Small intestine (tissue), 7 donors: Measurements from ENCODE around the gene PLD6. TPM values are rescaled to one million over a fixed set of nuclear protein-coding genes. Genes with fewer than 3 reads are reported as not detected.

ENCODE experiments used
- DNase-seq, 2 donors: peaks; one replicate each; pipeline versions ENCODE4 v3.0.0 to v3.0.0-alpha.2; 2013
- FAIRE-seq: peaks from 2 replicates; lab custom pipeline; 2012; peaks lifted over from hg19 to GRCh38; lab: Jason Lieb, UNC
- H3K27ac ChIP-seq, 3 donors: one replicate each; pipeline ENCODE4 v1.5.1; 2013; ENCODE audit warnings: low read length in 2 of 3, mild to moderate bottlenecking in 2 of 3, control low read depth in 1 of 3, inconsistent platforms in 1 of 3, low read depth in 1 of 3, moderate library complexity in 1 of 3
- H3K27me3 ChIP-seq, 3 donors: one replicate each; pipeline ENCODE4 v1.6.1; 2013; ENCODE audit warnings: low read length in 3 of 3, inconsistent platforms in 1 of 3; ENCODE audit not compliant: control insufficient read depth in 3 of 3, insufficient read depth in 3 of 3
- H3K36me3 ChIP-seq, 3 donors: one replicate each; pipeline ENCODE4 v1.6.1; 2013; ENCODE audit warnings: low read length in 3 of 3, inconsistent platforms in 1 of 3, low read depth in 1 of 3, mild to moderate bottlenecking in 1 of 3, moderate library complexity in 1 of 3; ENCODE audit not compliant: control insufficient read depth in 3 of 3, insufficient read depth in 2 of 3
- H3K4me1 ChIP-seq, 3 donors: one replicate each; pipeline ENCODE4 v1.6.1; 2013; ENCODE audit warnings: low read length in 2 of 3, inconsistent platforms in 1 of 3, low read depth in 1 of 3, mild to moderate bottlenecking in 1 of 3, moderate library complexity in 1 of 3; ENCODE audit not compliant: control insufficient read depth in 3 of 3, insufficient read depth in 2 of 3
- H3K4me3 ChIP-seq, 3 donors: one replicate each; pipeline ENCODE4 v1.5.1; 2013; ENCODE audit warnings: low read length in 3 of 3, control low read depth in 1 of 3, inconsistent platforms in 1 of 3, low read depth in 1 of 3, mild to moderate bottlenecking in 1 of 3, moderate library complexity in 1 of 3
- H3K9me3 ChIP-seq, 2 donors: one replicate each; pipeline ENCODE4 v1.6.1; 2013; ENCODE audit warnings: low read depth in 1 of 2, low read length in 1 of 2; ENCODE audit not compliant: control insufficient read depth in 2 of 2, insufficient read depth in 1 of 2
- WGBS, 3 donors: extraction: QIAGEN DNeasy Blood & Tissue Kit; methylation state at CpG; one replicate each; pipeline ENCODE4 v1.1.7; 2013; 5-methylcytosine and 5-hydroxymethylcytosine counted together
- polyA plus RNA-seq, 4 donors: library from polyadenylated mRNA; stranded (reverse) in 3 of 4; unstranded in 1 of 4; fragments of 200-250 nt in 3 of 4; fragments of 120-200 nt in 1 of 4; gene quantifications; one replicate each; pipeline versions ENCODE4 v1.2.1 to v1.2.3, GENCODE V29; 2013
- donor health status: healthy with polysubstance abuse.
- donor health status: control.
- donor health status: control.
- donor health status: Bipolar disorder and iron deficiency.
- donor health status: healthy.

Gene PLD6
- polyA plus RNA-seq, 4 donors = 1.4 to 5.2 (median 1.6) TPM

GRCh38 chr17:17156511-17156910 is 49.6 kb downstream of the PLD6 start:
- 70 to 87% (median 72%) methylated on average over 10 of the region's 10 CpGs for WGBS, 3 donors
- DNase-seq = no peak

GRCh38 chr17:17156107-17156506 is 50.0 kb downstream of the PLD6 start:
- Histone ChIP-seq H3K4me3 (no peak overlapping the region), H3K27ac (no peak overlapping the region), H3K27me3 (no peaks in the 10 kb centered on the region), H3K4me1 (peaks cover 0 to 9% (median 0%) of the 10 kb centered on the region in 3 donors), H3K9me3 (no peaks in the 10 kb centered on the region), H3K36me3 (peaks cover 20 to 96% (median 30%) of the 10 kb centered on the region in 3 donors)
- FAIRE-seq = no peak
- DNase-seq = no peak
- WGBS, 3 donors = 87 to 96% (median 92%) methylated on average over 4 of the region's 4 CpGs

More at GRCh38 chr17:17156511-17156910, 49.6 kb downstream of the PLD6 start:
- Histone ChIP-seq H3K4me3 (no peak overlapping the region), H3K27ac (peak overlapping the region in 1 of 3 donors; percentile 66), H3K36me3 (peaks cover 20 to 96% (median 30%) of the 10 kb centered on the region in 3 donors), H3K27me3 (no peaks in the 10 kb centered on the region), H3K9me3 (no peaks in the 10 kb centered on the region), H3K4me1 (peaks cover 0 to 9% (median 0%) of the 10 kb centered on the region in 3 donors)
- FAIRE-seq = no peak

GRCh38 chr17:17155568-17155967 is 50.6 kb downstream of the PLD6 start:
- Histone ChIP-seq H3K4me1 (peaks cover 0 to 9% (median 0%) of the 10 kb centered on the region in 3 donors), H3K27me3 (no peaks in the 10 kb centered on the region), H3K36me3 (peaks cover 20 to 96% (median 25%) of the 10 kb centered on the region in 3 donors), H3K27ac (no peak overlapping the region), H3K9me3 (no peaks in the 10 kb centered on the region), H3K4me3 (no peak overlapping the region)
- 95 to 97% (median 96%) methylated on average over 3 of the region's 3 CpGs for WGBS, 3 donors
- no peak for FAIRE-seq
- no peak for DNase-seq

GRCh38 chr17:17154981-17155380 is 51.2 kb downstream of the PLD6 start:
- Histone ChIP-seq H3K27me3 (no peaks in the 10 kb centered on the region), H3K27ac (no peak overlapping the region), H3K36me3 (peaks cover 20 to 93% (median 23%) of the 10 kb centered on the region in 3 donors), H3K9me3 (no peaks in the 10 kb centered on the region), H3K4me3 (no peak overlapping the region), H3K4me1 (peaks cover 0 to 9% (median 0%) of the 10 kb centered on the region in 3 donors)
- FAIRE-seq (no peak), DNase-seq (no peak)
- WGBS, 3 donors = 85 to 92% (median 87%) methylated on average over 8 of the region's 8 CpGs

- Histone ChIP-seq H3K4me1 (peaks cover 0 to 9% (median 0%) of the 10 kb centered on the region in 3 donors), H3K27ac (no peak overlapping the region), H3K27me3 (no peaks in the 10 kb centered on the region), H3K4me3 (no peak overlapping the region), H3K9me3 (no peaks in the 10 kb centered on the region), H3K36me3 (peaks cover 16 to 94% (median 25%) of the 10 kb centered on the region in 3 donors)
- FAIRE-seq (no peak), DNase-seq (no peak)
- WGBS, 3 donors = 90 to 97% (median 92%) methylated on average over 5 of the region's 5 CpGs
These were observed 51.6 kb downstream of the PLD6 start for GRCh38 chr17:17154556-17154955.

GRCh38 chr17:17153709-17154108 is 52.4 kb downstream of the PLD6 start:
- H3K36me3 ChIP-seq = peaks cover 16 to 89% (median 25%) of the 10 kb centered on the region in 3 donors
- no peak overlapping the region for H3K4me3 ChIP-seq
- H3K27ac ChIP-seq = no peak overlapping the region
- no peak for DNase-seq
- H3K4me1 ChIP-seq = peaks cover 0 to 9% (median 0%) of the 10 kb centered on the region in 3 donors
- H3K9me3 ChIP-seq = no peaks in the 10 kb centered on the region
- no peaks in the 10 kb centered on the region for H3K27me3 ChIP-seq
- FAIRE-seq = no peak
- 61 to 77% (median 71%) methylated on average over 7 of the region's 7 CpGs for WGBS, 3 donors

- Histone ChIP-seq H3K4me3 (no peak overlapping the region), H3K27me3 (no peaks in the 10 kb centered on the region), H3K9me3 (no peaks in the 10 kb centered on the region), H3K27ac (no peak overlapping the region), H3K4me1 (peaks cover 0 to 9% (median 0%) of the 10 kb centered on the region in 3 donors), H3K36me3 (peaks cover 14 to 88% (median 25%) of the 10 kb centered on the region in 3 donors)
- DNase-seq (no peak), FAIRE-seq (no peak)
- WGBS, 3 donors = 89 to 94% (median 93%) methylated on average over 9 of the region's 9 CpGs
These were observed 53.1 kb downstream of the PLD6 start for GRCh38 chr17:17153071-17153470.

- WGBS, 3 donors = 86 to 91% (median 89%) methylated on average over 4 of the region's 4 CpGs
- Histone ChIP-seq H3K36me3 (peaks cover 11 to 86% (median 25%) of the 10 kb centered on the region in 3 donors), H3K27ac (peak overlapping the region in 1 of 3 donors; percentile 8), H3K4me1 (peaks cover 0 to 9% (median 0%) of the 10 kb centered on the region in 3 donors), H3K4me3 (no peak overlapping the region), H3K9me3 (no peaks in the 10 kb centered on the region), H3K27me3 (no peaks in the 10 kb centered on the region)
- DNase-seq = no peak
- FAIRE-seq = no peak
These were observed 53.7 kb downstream of the PLD6 start for GRCh38 chr17:17152385-17152784.

- no peaks in the 10 kb centered on the region for H3K9me3 ChIP-seq
- H3K36me3 ChIP-seq = peaks cover 10 to 86% (median 28%) of the 10 kb centered on the region in 3 donors
- no peaks in the 10 kb centered on the region for H3K27me3 ChIP-seq
- no peak for FAIRE-seq
- H3K27ac ChIP-seq = peak overlapping the region in 1 of 3 donors; percentile 8
- H3K4me1 ChIP-seq = peaks cover 0 to 7% (median 0%) of the 10 kb centered on the region in 3 donors
- no peak for DNase-seq
- H3K4me3 ChIP-seq = no peak overlapping the region
- 65 to 83% (median 77%) methylated on average over 8 of the region's 8 CpGs for WGBS, 3 donors
These were observed 54.2 kb downstream of the PLD6 start for GRCh38 chr17:17151962-17152361.
